Activated CD4-positive, alpha-beta memory T cell treated with anti-CD3 and anti-CD28 coated beads for 36 hours (primary cell): ENCODE results near the gene TOMM20. TPM values are rescaled to one million over a fixed set of nuclear protein-coding genes. Genes with fewer than 3 reads are reported as not detected.
"Not testable (repeated sequence)": the region's sequence is repeated elsewhere in the genome, so short reads cannot be mapped to it uniquely, and the experiment has no call there.

Source experiments
- CTCF ChIA-PET: fragments of 350-600 bp; sonication (Branson Sonifier 250); formaldehyde crosslinking; loops from one replicate; lab custom pipeline; 2021; ENCODE audit warnings: antibody characterized with exemption, inconsistent platforms; lab: Charles Lee
- POLR2A ChIA-PET: fragments of 350-600 bp; sonication (Branson Sonifier 250); formaldehyde crosslinking; loops from one replicate; lab custom pipeline; 2021; ENCODE audit warnings: antibody characterized with exemption; lab: Charles Lee
- DNase-seq: peaks from one replicate; pipeline ENCODE4 v3.0.0-alpha.2; 2020
- H3K27ac Mint-ChIP-seq: one replicate; pipeline ENCODE4 v1.8.0; 2021; ENCODE audit warnings: mixed read lengths
- H3K27me3 Mint-ChIP-seq: one replicate; pipeline ENCODE4 v1.8.0; 2021; ENCODE audit warnings: mixed read lengths
- H3K36me3 Mint-ChIP-seq: one replicate; pipeline ENCODE4 v1.8.0; 2021; ENCODE audit warnings: mixed read lengths
- H3K4me1 Mint-ChIP-seq: one replicate; pipeline ENCODE4 v1.8.0; 2021; ENCODE audit warnings: low read depth, mixed read lengths
- H3K4me3 Mint-ChIP-seq: one replicate; pipeline ENCODE4 v1.8.0; 2021; ENCODE audit warnings: mild to moderate bottlenecking, mixed read lengths
- H3K9me3 Mint-ChIP-seq: one replicate; pipeline ENCODE4 v1.8.0; 2021; ENCODE audit warnings: mixed read lengths
- intact Hi-C: fragments of 100-400 bp; cut with micrococcal nuclease; formaldehyde crosslinking; loops from one replicate; pipeline ENCODE4 v1.15.1; 2023
- total RNA-seq, 2 experiments: library from RNA; stranded (reverse); gene quantifications; one replicate each; pipeline ENCODE4 v1.2.3, GENCODE V29; 2021

TOMM20 gene
- total RNA-seq, 2 experiments from 2014 or later, result 127 to 142 TPM

DNA sequence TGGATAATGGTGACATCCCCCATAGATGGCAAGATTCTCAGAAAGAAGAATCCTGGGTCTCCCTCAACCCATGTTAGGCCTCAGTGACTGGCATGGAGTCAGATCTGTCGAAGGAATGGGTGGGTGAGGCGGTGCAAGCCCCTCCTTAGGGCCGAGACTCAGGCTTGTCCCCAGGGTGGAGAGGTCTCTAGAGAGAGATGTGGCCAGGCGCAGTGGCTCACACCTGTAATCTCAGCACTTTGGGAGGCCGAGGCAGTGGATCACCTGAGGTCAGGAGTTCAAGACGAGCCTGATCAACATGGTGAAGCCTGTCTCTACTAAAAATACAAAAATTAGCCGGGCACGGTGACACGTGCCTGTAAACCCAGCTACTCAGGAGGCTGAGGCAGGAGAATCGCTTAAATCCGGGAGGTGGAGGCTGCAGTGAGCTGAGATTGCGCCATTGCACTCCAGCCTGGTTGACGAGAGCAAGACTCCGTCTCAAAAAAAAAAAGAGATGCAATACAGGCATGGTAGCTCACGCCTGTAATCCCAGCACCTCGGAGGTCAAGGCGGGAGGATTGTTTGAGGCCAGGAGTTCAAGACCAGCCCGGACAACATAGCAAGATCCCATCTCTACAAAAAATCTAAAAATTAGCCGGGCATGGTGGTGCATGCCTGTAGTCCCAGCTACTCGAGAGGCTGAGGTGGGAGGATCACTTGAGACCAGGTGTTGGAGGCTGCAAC, 37.2 kb downstream of the TOMM20 start:
- H3K4me3 Mint-ChIP-seq, intact Hi-C loops, H3K36me3 Mint-ChIP-seq, H3K27ac Mint-ChIP-seq, H3K9me3 Mint-ChIP-seq, DNase-seq, H3K27me3 Mint-ChIP-seq, POLR2A ChIA-PET: not testable (repeated sequence)
- CTCF ChIA-PET, result interaction anchor here (0.6 to 0.8 kb wide), 3 partner anchors 135 to 774 kb away, joined by 3 read pairs; no protein-coding TSS in a partner anchor
- H3K4me1 Mint-ChIP-seq, result peaks cover 14% of the 10 kb centered on the region

DNA sequence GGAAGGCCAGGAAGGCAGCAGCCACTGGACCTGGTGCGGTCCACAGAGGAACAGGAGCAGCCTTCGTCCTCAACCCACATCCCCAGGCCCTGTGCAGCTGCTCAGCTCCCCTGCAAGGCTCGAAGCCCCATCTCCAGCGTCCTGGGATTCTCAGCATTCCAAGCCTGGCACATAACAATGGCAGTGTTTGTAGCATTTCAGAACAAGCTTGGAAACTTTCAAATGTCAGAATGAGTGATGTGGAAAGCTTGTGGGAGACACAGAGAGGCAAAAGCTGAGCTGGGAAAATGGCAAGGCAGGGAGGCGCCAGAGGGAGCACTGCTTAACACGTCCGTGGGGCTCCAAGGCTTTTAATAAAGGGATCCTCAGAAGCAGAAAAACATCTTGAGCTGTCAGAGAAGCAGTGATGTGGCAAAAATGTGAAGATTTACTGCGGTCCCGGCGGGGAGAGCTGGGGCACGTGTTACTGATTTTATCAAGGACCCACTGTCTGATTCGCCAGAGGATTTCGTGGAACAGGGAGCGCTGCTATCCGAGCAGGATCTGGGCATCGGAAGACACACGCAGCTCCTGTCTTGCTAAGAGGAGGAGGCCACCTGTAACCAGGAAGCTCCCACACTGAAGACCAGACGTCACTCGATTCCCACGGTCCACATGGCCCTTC, 38.1 kb downstream of the TOMM20 start:
- ChIA-PET POLR2A (no interaction called here), CTCF (interaction anchor here (0.6 to 1.4 kb wide), 5 partner anchors 27 to 775 kb away, joined by 3 to 7 read pairs (median 3); no protein-coding TSS in a partner anchor)
- Mint-ChIP-seq H3K36me3 (no peaks in the 10 kb centered on the region), H3K9me3 (no peaks in the 10 kb centered on the region), H3K4me1 (peaks cover 14% of the 10 kb centered on the region), H3K4me3 (no peak overlapping the region), H3K27me3 (no peaks in the 10 kb centered on the region), H3K27ac (no peak overlapping the region)
- intact Hi-C loops, result no loop called here
- no peak for DNase-seq

DNA sequence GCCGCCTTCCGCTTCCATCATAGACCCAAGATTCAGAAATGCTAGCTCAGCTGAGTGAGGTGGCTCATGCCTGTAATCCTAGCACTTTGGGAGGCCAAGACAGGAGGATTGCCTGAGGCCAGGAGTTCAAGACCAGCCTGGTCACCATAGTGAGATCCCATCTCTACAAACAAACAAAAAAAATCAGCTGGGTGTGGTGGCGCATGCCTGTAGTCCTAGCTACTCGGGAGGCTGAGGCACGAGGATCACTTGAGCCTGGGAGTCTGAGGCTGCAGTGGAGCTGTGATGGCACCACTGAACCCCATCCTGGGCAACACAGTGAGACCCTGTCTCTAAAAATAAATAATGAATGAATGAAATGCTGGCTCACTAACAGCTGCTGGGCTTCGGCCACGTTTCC, 39.7 kb downstream of the TOMM20 start:
- Mint-ChIP-seq H3K4me3 (no peak overlapping the region), H3K4me1 (peaks cover 13% of the 10 kb centered on the region), H3K36me3 (no peaks in the 10 kb centered on the region), H3K27me3 (no peaks in the 10 kb centered on the region), H3K9me3 (no peaks in the 10 kb centered on the region), H3K27ac (no peak overlapping the region)
- no peak for DNase-seq
- intact Hi-C loops, result loop anchor here (10.0 kb wide), 1 partner anchor 764 kb away; no protein-coding TSS in a partner anchor
- ChIA-PET POLR2A (interaction anchor here (0.9 kb wide), 1 partner anchor 479 kb away, joined by 3 read pairs; the partner anchor contains the start of gene IRF2BP2), CTCF (interaction anchor here (1.3 kb wide), 1 partner anchor 328 kb away, joined by 5 read pairs; no protein-coding TSS in a partner anchor)

DNA sequence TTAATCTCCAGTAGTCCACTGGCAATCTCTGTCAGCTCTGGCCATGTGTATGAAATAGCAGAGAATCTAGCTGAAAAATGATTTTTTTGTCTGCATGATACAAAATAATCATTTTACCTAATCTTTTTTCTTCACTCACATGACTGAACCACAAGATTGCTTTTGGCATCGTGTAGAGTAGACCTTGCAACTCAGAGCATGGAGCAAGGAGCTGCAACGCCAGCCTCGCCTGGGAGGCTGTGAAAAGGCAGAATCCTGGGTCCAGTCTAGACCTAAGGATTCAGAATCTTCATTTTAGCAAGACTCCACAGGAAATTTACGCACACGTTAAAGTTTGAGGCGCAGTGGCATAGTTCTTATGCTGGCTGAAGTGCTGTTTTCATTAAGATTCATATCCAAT, 40.2 kb downstream of the TOMM20 start:
- POLR2A ChIA-PET, result interaction anchor here (0.9 kb wide), 1 partner anchor 478 kb away, joined by 3 read pairs; the partner anchor contains the start of gene IRF2BP2
- no peak for DNase-seq
- Mint-ChIP-seq H3K27ac (no peak overlapping the region), H3K36me3 (no peaks in the 10 kb centered on the region), H3K27me3 (no peaks in the 10 kb centered on the region), H3K9me3 (no peaks in the 10 kb centered on the region), H3K4me3 (no peak overlapping the region), H3K4me1 (peaks cover 13% of the 10 kb centered on the region)
- CTCF ChIA-PET, result no interaction called here
- intact Hi-C loops, result loop anchor here (10.0 kb wide), 1 partner anchor 764 kb away; no protein-coding TSS in a partner anchor

DNA sequence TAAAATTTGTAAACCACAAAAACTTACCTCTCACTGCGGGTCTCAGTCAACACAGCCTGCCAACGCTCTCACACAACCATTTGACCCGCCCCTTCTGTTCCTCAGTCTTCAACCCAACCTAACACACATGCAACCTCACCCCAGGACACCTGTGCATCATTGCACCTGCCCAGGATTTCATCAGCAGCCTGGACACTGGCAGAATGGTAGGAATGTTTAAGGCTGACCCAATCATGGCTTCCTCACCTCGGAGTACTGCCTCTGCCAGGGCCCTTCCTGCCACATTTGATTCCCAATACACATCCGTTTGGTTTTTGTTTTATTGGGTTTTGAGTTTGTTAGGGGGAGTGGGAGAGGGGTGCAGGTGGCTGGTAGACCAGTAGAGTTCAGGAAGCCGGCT, 40.7 kb downstream of the TOMM20 start:
- ChIA-PET POLR2A (no interaction called here), CTCF (no interaction called here)
- Mint-ChIP-seq H3K4me1 (peaks cover 18% of the 10 kb centered on the region), H3K9me3 (no peaks in the 10 kb centered on the region), H3K27ac (no peak overlapping the region), H3K4me3 (no peak overlapping the region), H3K27me3 (no peaks in the 10 kb centered on the region), H3K36me3 (no peaks in the 10 kb centered on the region)
- intact Hi-C loops, result loop anchor here (10.0 kb wide), 1 partner anchor 763 kb away; no protein-coding TSS in a partner anchor
- no peak for DNase-seq

DNA sequence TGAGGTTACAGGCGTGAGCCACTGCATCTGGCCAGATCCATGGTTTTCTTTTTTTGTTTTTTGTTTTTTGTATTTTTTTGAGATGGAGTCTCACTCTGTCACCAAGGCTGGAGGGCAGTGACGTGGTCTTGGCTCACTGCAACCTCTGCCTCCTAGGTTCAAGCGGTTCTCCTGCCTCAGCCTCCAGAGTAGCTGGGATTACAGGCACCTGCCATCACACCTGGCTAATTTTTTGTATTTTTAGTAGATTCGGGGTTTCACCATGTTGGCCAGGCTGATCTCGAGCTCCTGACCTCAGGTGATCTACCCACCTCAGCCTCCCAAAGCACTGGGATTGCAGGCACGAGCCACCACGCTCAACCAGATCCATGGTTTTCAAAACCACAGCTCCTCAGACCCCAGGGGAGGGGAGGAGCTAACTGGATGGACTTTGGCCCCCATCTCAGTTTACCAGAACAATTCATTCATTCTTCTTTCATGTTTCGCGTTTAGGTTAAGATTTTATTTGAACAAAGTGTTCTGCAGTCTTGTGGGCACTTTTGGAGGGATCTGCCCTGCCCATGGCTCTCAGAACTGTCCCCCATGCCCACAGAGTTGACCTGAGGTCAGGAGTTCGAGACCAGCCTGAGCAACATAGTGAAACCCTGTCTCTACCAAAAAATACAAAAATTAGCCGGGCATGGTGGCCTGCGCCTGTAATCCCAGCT, 43.1 kb downstream of the TOMM20 start:
- CTCF ChIA-PET, result interaction anchor here (0.7 to 4.2 kb wide), 3 partner anchors 105 to 586 kb away, joined by 3 to 44 read pairs (median 3); no protein-coding TSS in a partner anchor
- H3K27ac Mint-ChIP-seq, H3K27me3 Mint-ChIP-seq, H3K36me3 Mint-ChIP-seq, POLR2A ChIA-PET, H3K4me3 Mint-ChIP-seq, DNase-seq, H3K9me3 Mint-ChIP-seq: not testable (repeated sequence)
- H3K4me1 Mint-ChIP-seq, result peaks cover 27% of the 10 kb centered on the region
- intact Hi-C loops, result loop anchor here (10.0 kb wide), 1 partner anchor 761 kb away; no protein-coding TSS in a partner anchor

DNA sequence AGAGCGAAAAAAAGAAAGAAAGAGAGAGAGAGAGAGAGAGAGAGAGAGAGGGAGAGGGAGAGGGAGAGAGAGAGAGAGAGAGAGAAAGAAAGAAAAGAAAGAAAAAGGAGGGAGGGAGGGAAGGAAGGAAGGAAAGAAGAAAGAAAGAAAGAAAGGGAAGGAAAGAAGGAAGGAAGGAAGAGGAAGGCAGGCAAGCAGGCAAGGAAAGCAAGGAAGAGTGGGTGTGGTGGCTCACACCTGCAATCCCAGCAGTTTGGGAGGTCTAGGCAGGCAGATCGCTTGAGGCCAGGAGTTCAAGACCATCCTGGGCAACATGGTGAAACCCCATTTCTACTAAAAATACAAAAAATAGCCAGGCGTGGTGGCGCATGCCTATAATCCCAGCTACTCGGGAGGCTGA, 47.8 kb downstream of the TOMM20 start:
- DNase-seq, POLR2A ChIA-PET, H3K9me3 Mint-ChIP-seq, H3K27ac Mint-ChIP-seq, H3K36me3 Mint-ChIP-seq, H3K4me3 Mint-ChIP-seq, H3K27me3 Mint-ChIP-seq: not testable (repeated sequence)
- intact Hi-C loops, result loop anchor here (10.0 kb wide), 1 partner anchor 756 kb away; no protein-coding TSS in a partner anchor
- CTCF ChIA-PET, result interaction anchor here (0.9 to 1.2 kb wide), 2 partner anchors 24 to 118 kb away, joined by 3 to 4 read pairs; no protein-coding TSS in a partner anchor
- H3K4me1 Mint-ChIP-seq, result peaks cover 25% of the 10 kb centered on the region

DNA sequence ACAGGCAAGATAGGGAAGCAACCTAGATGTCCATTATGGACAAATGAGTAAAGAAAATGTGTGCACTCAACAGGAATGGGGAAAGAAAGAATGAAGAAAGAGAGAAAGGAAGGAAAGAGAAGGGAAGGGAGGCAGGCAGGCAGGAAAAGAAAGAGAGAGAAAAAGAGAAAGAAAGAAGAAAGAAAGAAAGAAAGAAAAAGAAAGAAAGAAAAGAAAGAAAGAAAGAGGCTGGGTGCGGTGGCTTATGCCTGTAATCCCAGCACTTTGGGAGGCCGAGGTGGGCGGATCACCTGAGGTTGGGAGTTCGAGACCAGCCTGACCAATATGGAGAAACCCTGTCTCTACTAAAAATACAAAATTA, 48.4 kb downstream of the TOMM20 start:
- not testable (repeated sequence) for H3K36me3 Mint-ChIP-seq, H3K27ac Mint-ChIP-seq, H3K27me3 Mint-ChIP-seq, DNase-seq, H3K4me3 Mint-ChIP-seq, H3K9me3 Mint-ChIP-seq
- ChIA-PET POLR2A (interaction anchor here (2.1 kb wide), 1 partner anchor 68 kb away, joined by 12 read pairs; no protein-coding TSS in a partner anchor), CTCF (interaction anchor here (0.5 to 1.2 kb wide), 3 partner anchors 53 to 234 kb away, joined by 3 to 4 read pairs (median 3); no protein-coding TSS in a partner anchor)
- H3K4me1 Mint-ChIP-seq, result peaks cover 30% of the 10 kb centered on the region
- intact Hi-C loops, result loop anchor here (10.0 kb wide), 1 partner anchor 755 kb away; no protein-coding TSS in a partner anchor

DNA sequence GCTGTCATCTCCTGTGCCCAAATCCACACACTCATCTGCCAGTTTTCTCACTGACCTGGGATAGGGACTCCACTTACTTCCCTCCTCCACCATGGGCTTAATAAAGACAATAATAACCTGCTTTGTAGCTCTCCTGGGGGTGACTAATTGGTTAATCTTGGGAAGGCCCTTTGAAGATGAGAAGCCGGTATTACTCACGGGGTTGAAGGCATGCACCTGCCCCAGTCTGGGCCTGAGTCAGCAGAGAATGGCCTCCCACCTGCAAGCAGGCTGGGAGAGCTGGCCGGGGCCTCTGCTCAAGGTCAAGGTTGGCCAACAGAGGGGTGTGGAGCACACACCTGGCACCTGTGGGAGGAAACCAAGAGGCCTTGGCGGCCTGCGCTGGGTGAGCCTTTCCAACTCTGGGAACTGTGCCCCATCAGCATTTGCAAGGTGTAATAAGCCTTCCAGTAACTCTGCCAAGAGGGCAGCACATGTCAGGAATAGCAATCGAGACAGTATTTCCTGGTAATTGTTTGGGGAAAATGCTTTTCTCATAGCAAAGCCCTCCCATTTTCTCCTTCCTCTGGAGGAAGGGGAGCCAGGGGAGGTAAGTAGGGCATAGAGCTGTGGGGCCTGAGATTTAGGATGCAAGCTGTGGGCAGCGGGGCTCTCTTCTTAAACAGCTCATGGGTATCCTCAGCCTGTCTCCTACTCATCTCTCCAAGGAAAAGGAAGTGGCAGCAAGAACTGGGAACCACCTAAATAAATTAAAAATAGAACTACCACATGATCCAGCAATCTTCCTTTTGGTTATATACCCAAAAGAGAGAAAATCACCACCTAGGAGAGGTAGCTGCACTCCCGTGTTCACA, 49.0 kb downstream of the TOMM20 start:
- no peak overlapping the region for H3K27ac Mint-ChIP-seq
- ChIA-PET CTCF (interaction anchor here (0.5 to 1.3 kb wide), 4 partner anchors 53 to 354 kb away, joined by 3 to 4 read pairs (median 3); no protein-coding TSS in a partner anchor), POLR2A (interaction anchor here (1.1 to 2.1 kb wide), 3 partner anchors 67 to 468 kb away, joined by 3 to 12 read pairs (median 4); no protein-coding TSS in a partner anchor)
- peaks cover 4% of the 10 kb centered on the region for H3K36me3 Mint-ChIP-seq
- no peaks in the 10 kb centered on the region for H3K9me3 Mint-ChIP-seq
- no peaks in the 10 kb centered on the region for H3K27me3 Mint-ChIP-seq
- peaks cover 36% of the 10 kb centered on the region for H3K4me1 Mint-ChIP-seq
- intact Hi-C loops, result loop anchor here (10.0 kb wide), 1 partner anchor 755 kb away; no protein-coding TSS in a partner anchor
- H3K4me3 Mint-ChIP-seq, result peak overlapping the region; percentile 4
- DNase-seq, result peak; percentile 70

DNA sequence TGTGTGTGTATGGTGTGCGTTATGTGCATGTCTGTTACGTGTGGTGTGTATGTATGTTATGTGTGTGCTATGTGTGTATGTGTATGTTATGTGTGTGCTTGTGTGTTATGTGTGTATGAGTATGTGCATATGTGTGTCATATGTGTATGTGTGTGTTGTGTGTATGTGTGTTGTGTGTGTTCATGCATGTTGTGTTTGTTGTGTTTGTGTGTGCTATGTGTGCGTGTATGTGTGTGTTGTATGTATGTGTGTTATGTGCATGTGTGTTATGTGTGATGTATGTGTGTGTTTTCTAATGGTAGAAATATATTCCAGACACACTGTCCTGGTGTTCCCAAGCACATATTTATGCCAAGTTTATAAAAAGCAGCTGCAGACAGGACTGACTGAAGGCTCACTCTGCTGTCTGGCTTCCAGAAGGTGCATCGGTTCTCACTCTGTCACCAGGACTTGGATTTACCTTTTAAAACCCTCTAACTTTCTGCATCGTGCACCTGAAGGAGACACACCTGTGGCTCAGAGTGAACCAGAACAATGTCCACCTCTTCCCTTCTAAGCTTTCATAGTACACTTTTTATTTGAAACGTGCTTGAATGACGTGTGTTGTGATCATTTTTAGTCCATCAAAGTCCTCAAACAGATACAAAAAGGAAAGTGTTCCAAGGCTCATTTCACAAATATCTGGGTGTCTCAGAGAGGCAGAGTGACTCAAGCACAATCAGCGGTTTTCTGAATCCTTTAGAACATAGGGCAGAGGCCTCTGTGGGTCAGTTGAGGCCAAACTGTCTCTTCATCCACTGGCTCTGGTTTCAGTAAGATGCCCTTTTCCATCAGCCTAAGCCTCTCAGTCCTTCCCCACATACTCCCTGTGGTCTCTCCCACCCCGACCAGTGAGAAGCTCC, 49.9 kb downstream of the TOMM20 start:
- Mint-ChIP-seq H3K36me3 (peaks cover 4% of the 10 kb centered on the region), H3K27ac (no peak overlapping the region), H3K4me1 (peaks cover 41% of the 10 kb centered on the region), H3K9me3 (no peaks in the 10 kb centered on the region), H3K27me3 (no peaks in the 10 kb centered on the region), H3K4me3 (no peak overlapping the region)
- CTCF ChIA-PET, result interaction anchor here (1.3 kb wide), 1 partner anchor 353 kb away, joined by 3 read pairs; no protein-coding TSS in a partner anchor
- POLR2A ChIA-PET, result interaction anchor here (1.1 to 2.1 kb wide), 4 partner anchors 66 to 467 kb away, joined by 3 to 12 read pairs (median 6); no protein-coding TSS in a partner anchor
- DNase-seq, result peak; percentile 18
- intact Hi-C loops, result no loop called here
